AG09319 (cell line): Measurements from ENCODE around the gene WASF2.

Experiments used
- DNase-seq: peaks from one replicate; pipeline ENCODE4 v3.0.0-alpha.2; 2010; ENCODE audit warnings: low read depth; ENCODE audit errors: extremely low read depth
- TF ChIP-seq, protein P1 (sequence below): IDR thresholded peaks from 2 replicates; pipeline ENCODE4 v1.5.1; 2011; ENCODE audit warnings: low read depth, mild to moderate bottlenecking, inconsistent platforms, low read length, moderate library complexity

The WASF2 gene

DNA sequence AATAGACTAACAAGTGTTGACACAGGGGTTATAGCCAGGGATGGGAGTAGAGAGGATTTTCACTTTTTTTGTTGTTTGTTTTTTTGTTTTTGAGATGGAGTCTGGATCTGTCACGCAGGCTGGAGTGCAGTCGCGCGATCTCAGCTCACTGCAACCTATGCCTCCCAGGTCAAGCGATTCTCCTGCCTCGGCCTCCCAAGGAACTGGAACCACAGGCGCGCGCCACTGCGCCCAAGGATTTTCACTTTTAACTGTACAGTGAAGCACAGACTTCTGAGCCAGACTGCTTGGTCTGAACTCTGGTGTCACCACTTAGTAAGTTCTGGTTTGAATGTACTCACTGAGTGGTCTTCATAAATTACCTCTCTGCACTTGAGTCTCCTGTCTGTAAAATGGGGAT, 40.2 kb upstream of the WASF2 start:
- TF ChIP-seq, protein P1, sequence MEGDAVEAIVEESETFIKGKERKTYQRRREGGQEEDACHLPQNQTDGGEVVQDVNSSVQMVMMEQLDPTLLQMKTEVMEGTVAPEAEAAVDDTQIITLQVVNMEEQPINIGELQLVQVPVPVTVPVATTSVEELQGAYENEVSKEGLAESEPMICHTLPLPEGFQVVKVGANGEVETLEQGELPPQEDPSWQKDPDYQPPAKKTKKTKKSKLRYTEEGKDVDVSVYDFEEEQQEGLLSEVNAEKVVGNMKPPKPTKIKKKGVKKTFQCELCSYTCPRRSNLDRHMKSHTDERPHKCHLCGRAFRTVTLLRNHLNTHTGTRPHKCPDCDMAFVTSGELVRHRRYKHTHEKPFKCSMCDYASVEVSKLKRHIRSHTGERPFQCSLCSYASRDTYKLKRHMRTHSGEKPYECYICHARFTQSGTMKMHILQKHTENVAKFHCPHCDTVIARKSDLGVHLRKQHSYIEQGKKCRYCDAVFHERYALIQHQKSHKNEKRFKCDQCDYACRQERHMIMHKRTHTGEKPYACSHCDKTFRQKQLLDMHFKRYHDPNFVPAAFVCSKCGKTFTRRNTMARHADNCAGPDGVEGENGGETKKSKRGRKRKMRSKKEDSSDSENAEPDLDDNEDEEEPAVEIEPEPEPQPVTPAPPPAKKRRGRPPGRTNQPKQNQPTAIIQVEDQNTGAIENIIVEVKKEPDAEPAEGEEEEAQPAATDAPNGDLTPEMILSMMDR = no peak
- DNase-seq = no peak

DNA sequence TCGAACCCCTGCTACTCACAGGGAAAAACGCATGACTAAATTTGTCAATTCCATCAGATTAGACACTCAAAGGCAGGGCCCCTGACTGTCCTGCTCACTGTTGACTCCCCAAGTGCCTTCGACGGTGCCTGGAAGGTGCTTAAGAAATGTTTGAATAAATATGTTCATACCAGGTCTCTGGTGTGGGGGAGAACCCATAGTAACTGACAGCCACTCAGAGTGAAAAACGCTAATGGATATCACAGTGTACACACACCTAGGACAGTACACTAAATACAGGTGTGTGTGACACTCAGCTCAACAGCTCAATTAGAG, 39.7 kb upstream of the WASF2 start:
- no peak for DNase-seq
- TF ChIP-seq, protein P1 = no peak

DNA sequence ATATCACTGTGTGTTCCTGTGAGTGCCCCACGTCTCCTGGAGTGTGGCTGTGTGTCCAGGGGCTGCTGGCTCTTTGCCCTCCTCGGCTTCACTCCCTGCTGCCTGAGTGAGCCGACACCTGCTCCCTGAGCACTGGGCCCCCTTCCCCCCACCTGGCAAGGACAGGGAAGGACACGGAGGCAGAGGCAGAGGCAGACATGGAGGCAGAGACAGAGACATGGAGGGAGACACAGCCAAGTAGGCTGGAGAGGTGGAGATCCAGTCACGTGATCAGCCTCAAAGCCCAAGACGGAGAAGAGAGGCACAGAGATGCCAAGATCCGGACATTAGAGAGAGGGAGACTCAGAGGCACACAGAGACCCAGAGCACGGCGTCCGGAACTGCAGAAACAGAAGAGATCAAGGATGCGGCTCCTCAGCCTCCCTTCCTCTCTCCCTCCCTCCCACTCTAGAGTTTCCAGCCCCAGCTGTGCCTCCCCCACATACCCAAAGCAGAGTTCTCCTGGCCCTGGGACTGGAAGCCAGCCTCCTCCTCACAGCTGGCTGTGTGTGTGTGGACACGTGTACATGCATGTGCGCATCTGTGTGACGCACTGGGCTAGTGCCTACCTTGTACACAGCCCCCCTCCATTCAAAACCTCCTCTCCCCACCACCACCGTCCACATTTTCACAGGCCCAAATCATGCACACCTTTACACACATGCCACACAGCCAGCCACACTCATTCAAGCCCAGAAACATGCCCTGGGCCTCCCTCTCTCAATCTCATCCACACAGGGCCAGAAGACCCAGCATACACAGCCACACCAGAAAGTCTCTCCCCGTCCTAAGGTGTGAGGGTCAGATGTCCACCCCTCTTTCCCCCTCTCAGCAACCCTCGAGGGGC, 39.1 kb upstream of the WASF2 start:
- TF ChIP-seq, protein P1 = no peak
- DNase-seq = no peak

DNA sequence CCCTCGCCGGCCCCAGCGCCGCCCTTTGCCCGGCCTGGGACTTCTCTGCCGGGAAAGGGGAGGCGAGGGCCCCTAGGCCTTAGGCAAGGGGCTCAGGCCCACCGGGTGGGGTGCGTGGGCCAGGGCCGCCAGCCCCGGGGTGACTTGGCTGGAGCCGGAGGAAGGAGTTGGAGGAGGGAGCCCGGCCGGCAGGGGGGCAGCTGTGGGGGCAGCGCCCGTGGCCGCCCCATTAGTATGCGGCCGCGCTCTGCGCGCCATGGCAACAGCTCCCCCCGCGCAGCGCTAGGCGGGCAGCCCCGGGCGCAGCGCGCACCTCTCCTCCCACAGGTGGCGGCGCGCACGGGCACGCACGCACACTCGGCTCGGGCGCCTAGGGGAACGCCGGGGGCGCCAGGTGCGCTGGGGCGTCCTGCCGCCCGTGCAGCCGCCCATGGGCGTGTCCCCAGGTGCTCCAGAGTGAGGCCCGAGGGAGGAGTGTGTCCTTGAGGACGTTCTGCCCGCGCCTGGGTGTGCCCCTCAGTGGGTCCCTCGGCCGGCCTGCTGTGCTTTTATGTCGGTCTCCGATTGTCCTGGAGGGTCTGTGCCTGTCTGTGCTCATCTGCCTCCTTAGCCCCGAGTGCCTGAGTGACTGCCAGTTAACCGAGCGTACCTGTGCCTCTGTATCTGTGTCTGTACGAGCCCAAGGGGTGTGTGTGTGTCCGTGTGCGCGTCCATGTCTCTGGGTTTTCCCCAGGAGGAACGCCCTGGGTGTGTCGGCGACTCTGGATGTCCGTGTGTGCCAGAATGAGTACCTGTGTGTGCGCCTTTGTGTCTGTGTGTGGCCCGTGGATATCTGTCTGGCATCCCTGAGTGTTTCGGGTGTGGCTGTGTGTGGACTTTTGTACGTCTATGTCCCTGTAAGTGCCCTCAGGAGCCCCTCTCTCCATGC, 38.2 kb upstream of the WASF2 start:
- TF ChIP-seq, protein P1 = no peak
- no peak for DNase-seq

DNA sequence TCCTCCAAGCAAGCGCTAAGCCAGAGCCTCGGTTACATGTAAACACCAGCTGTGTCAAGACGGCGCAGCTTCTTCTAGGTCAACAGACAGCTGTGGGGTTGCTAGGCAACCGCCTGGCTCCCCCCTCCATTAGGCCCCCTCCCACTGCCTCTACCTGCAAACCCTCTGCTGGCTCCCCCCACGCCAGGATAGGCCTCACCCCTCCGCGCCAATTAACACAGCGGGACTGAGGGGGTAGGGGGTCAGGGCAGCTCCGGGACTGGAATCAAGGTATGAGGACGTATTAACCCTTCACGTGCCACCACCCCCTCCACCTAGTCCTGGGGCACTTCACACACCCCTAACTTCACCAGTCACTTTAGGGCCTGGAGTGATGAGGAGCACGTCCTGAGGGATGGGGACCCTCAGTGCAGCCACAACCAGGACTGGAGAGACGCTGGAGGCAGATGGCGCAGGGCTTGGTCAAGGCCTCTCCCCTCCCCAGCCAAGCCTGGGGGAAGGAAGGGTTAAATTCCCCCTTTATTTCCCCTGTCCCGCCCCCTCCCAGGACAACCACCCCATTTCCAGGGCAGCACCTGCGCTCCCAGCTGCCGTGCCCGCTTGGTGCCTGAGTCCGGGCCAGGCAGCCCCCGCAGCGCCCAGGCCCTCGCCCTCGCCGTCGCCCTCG, 37.4 kb upstream of the WASF2 start:
- no peak for DNase-seq
- TF ChIP-seq, protein P1 = no peak

DNA sequence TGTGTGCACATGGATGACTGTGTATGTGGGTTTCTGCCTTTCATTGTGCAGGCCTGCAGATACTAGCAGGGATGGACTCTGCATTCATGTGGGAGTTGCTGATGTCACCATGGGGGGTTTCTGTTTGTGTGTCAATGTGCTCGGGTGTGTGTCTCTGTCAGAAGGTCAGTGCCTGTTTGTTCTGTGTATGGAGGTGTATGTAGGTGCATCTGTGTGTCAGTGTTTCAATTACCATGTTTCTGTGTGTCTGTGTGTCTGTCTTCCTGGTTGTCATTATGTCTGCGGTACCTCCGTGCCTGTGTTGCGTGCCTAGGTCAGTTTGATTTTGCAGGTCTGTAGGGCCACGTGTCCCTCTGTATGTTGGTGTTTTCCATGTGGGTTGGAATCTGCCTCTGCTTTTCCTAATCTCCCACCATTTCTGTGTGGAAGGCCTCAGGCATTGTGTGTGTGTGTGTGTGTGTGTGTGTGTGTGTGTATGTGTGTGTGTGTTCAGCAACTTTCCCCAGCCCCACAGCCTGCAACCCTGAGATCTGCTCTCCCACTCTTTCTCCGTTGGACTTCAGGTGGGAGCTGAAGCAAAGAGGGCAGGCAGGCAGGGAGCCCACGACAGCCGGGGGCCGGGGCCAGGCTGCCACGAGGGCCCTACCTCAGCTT, 36.7 kb upstream of the WASF2 start:
- TF ChIP-seq, protein P1 = no peak
- DNase-seq = no peak
